Left renal cortex interstitium (tissue), 4 donors: ENCODE data around the gene LRATD1. TPM values are rescaled to one million over a fixed set of nuclear protein-coding genes. Genes with fewer than 3 reads are reported as not detected.
"Not testable (repeated sequence)": the region's sequence is repeated elsewhere in the genome, so short reads cannot be mapped to it uniquely, and the experiment has no call there.

ENCODE experiments used
- DNase-seq, 4 donors: peaks; one replicate each; pipeline ENCODE4 v3.0.0-alpha.2; 2013; ENCODE audit warnings: low read depth in 4 of 4, low spot score in 2 of 4, missing footprints in 1 of 4
- polyA plus RNA-seq, 4 donors: library from polyadenylated mRNA; unstranded; fragments of 120-200 nt; gene quantifications; one replicate each; pipeline ENCODE4 v1.2.1, GENCODE V29; 2013; ENCODE audit not compliant: insufficient read length in 4 of 4

Gene LRATD1
- polyA plus RNA-seq, result 10 to 100 TPM; 20.3 to 26.8 (median 22.8) TPM

- DNase-seq, result peak in 3 of 4 donors; percentile 69 to 91 (median 82)
Measured at GRCh38 chr2:14632133-14632936, at the start of gene LRATD1. TSS of gene LRATD1 (plus strand) at chr2:14632717. CDS start at chr2:14633980, 1,263 bp downstream.

GRCh38 chr2:14583059-14583458, 49.5 kb upstream of the LRATD1 start:
- DNase-seq, result no peak

- DNase-seq, result no peak
Measured at GRCh38 chr2:14583802-14584201, 48.7 kb upstream of the LRATD1 start.

GRCh38 chr2:14587119-14587518, 45.4 kb upstream of the LRATD1 start:
- DNase-seq, result no peak

GRCh38 chr2:14601156-14601770, 31.3 kb upstream of the LRATD1 start:
- no peak for DNase-seq

GRCh38 chr2:14602309-14602708, 30.2 kb upstream of the LRATD1 start:
- no peak for DNase-seq

- DNase-seq, result no peak
Measured at GRCh38 chr2:14603676-14604075, 28.8 kb upstream of the LRATD1 start.

GRCh38 chr2:14608245-14608644, 24.3 kb upstream of the LRATD1 start:
- DNase-seq, result no peak

GRCh38 chr2:14614017-14614416, 18.5 kb upstream of the LRATD1 start:
- no peak for DNase-seq

- DNase-seq, result no peak
Measured at GRCh38 chr2:14615121-14615520, 17.4 kb upstream of the LRATD1 start.

- DNase-seq, result no peak
Measured at GRCh38 chr2:14615760-14616159, 16.8 kb upstream of the LRATD1 start.

- DNase-seq, result no peak
Measured at GRCh38 chr2:14616342-14616741, 16.2 kb upstream of the LRATD1 start.

GRCh38 chr2:14616950-14617349, 15.6 kb upstream of the LRATD1 start:
- DNase-seq, result no peak

- DNase-seq, result no peak
Measured at GRCh38 chr2:14619441-14619840, 13.1 kb upstream of the LRATD1 start.

GRCh38 chr2:14621114-14621513, 11.4 kb upstream of the LRATD1 start:
- no peak for DNase-seq

- DNase-seq, result no peak
Measured at GRCh38 chr2:14621906-14622549, 10.5 kb upstream of the LRATD1 start.

- not testable (repeated sequence) for DNase-seq
Measured at GRCh38 chr2:14622550-14622939, 10.0 kb upstream of the LRATD1 start.

- DNase-seq, result no peak
Measured at GRCh38 chr2:14623237-14623636, 9.3 kb upstream of the LRATD1 start.

- no peak for DNase-seq
Measured at GRCh38 chr2:14626873-14627272, 5.6 kb upstream of the LRATD1 start.

- no peak for DNase-seq
Measured at GRCh38 chr2:14628901-14629300, 3.6 kb upstream of the LRATD1 start.

GRCh38 chr2:14631406-14632040, 994 bp upstream of the LRATD1 start:
- DNase-seq, result no peak
